Measurements from ENCODE around the gene OR5A1. TPM values are rescaled to one million over a fixed set of nuclear protein-coding genes. Genes with fewer than 3 reads are reported as not detected.

OR5A1 gene
- total RNA-seq, result not detected in 2 replicates

DNA sequence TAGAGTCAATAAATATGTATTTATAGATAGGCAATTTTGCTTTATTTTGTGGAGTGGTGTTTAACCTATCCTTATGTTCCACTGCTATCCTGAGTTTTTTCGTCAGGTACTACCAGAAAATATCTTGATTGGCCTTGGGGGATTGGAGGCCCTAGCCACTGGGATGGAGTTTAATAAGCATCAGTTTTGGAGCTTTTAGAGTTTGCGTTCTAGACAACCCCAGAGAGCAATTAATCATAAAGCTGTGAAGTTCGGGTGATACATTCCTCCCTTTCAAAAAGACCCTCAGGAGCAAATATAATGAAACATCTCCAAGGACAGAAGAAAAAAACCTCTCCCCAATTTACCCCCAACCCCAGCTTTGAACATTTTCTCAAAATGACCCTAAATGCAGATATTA is at the start of gene OR5A1:
Gene OR5A1 (plus strand): TSS at position 301 of the 400 bp plus-strand sequence. CDS start 6,700 bp downstream, outside the sequence.

DNA sequence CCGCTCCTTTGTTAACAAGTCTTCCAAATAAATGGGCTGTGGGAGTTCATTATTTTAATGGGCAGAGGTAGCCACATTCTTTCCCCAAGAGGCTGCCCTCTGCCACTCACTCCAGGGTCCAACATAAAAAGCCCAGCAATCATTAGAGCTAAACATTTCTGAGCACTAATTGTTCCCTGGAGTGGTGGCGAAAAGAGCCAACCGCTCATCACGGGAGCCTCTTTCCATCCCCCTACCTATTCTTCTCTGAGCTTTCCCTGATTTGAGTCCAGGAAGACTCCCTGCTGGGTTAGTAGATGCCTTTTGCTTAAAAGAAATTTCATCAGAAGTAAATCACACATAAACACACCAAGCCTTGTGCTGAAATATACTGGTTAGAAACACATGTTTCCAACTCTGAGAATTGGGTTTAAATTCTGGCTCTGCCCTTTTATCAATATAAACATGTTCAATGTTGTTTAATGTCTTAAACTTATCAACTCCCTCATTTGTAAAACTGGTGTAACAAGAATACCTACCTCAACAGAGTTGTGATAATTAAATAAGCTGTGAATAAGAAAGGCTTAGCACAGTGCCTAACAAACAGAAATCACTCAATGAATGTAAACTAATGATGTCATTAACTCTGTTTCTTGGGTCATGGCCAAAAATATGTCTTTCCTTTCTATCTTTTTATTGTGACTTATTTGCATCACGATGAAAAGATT is 9.8 kb upstream of the OR5A1 start, which contains the start of gene OR5A2:
Gene OR5A2 (minus strand): TSS at position 53 of the 707 bp plus-strand sequence. CDS start 3,460 bp downstream, outside the sequence.

DNA sequence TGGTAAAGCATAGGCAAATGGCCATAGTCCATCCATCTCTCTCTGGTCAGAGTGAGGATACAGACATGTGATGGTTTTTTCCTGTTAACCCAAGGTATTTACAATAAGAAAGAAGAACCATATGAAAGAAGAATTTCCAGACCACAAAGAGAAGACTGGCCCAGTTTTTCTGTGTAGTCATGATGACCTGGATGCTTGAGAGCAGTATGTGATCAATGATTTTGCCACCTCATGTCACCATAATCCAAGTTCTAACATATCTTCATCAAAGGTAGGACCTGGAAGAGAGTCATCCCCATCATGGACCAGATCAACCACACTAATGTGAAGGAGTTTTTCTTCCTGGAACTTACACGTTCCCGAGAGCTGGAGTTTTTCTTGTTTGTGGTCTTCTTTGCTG is 20.4 kb downstream of the OR5A1 start, which contains the start of gene OR4D6:
Gene OR4D6 (plus strand): TSS at position 301 of the 400 bp plus-strand sequence. CDS start 0 bp downstream, at position 301.

DNA sequence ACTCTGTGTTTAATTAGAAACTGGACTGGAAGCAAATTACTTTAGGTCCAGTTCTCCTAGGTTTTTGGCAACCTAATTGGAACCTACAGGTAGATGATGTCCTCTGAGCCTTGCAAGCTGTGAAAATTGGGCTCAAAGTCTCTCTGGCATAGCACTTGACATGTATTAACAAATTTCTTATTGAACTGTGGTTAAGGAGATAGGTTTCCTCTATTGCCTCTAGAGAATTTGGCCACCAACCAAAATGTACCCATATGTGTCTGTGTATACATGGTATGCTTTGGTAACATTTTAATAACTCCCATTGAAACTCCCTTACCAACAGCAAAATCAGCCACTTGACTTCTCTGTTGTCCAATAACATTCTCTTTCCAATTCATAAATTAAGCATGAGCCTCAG is 36.7 kb downstream of the OR5A1 start, which contains the start of gene OR4D10:
Gene OR4D10 (plus strand): TSS at position 301 of the 400 bp plus-strand sequence. CDS start 4,115 bp downstream, outside the sequence.

Other genes with a start within 250 kb of the OR5A1 start
- gene MPEG1, start 223.5 kb upstream of the OR5A1 start, total RNA-seq, result under 0.01 and 0.14 TPM in 2 replicates
- not detected in 2 replicates for gene OR5AN1, start 77.6 kb upstream of the OR5A1 start, total RNA-seq
- gene OR5A2, start 10.1 kb upstream of the OR5A1 start, total RNA-seq, result not detected in 2 replicates
- gene OR4D6, start 20.5 kb downstream of the OR5A1 start, total RNA-seq, result not detected in 2 replicates
- not detected in 2 replicates for gene OR4D10, start 36.8 kb downstream of the OR5A1 start, total RNA-seq
- not detected in 2 replicates for gene OR4D11, start 67.1 kb downstream of the OR5A1 start, total RNA-seq
- not detected in 2 replicates for gene OR4D9, start 75.1 kb downstream of the OR5A1 start, total RNA-seq
- gene OSBP, start 179.3 kb downstream of the OR5A1 start, total RNA-seq, result 28.2 and 77.7 TPM in 2 replicates
- gene PATL1, start 232.6 kb downstream of the OR5A1 start, total RNA-seq, result 19.2 and 33.9 TPM in 2 replicates

All from placental pericyte (primary cell).